Caco-2 (cell line): ENCODE data around the gene EHMT1. TPM values are rescaled to one million over a fixed set of nuclear protein-coding genes. Genes with fewer than 3 reads are reported as not detected.

ENCODE experiments used
- BruUV-seq: library from RNA; stranded (reverse); fragments of 400-500 nt; replicated peaks from 2 replicates; lab custom pipeline; 2021; lab: Mats Ljungman, UMichigan
- CTCF ChIA-PET: fragments of 300-600 bp; sonication (Branson Sonifier 250); formaldehyde crosslinking; loops from one replicate; lab custom pipeline; 2022; ENCODE audit warnings: antibody characterized with exemption; lab: Charles Lee
- POLR2A ChIA-PET: fragments of 300-600 bp; sonication (Branson Sonifier 250); formaldehyde crosslinking; loops from one replicate; lab custom pipeline; 2022; ENCODE audit warnings: antibody characterized with exemption; lab: Charles Lee
- DNase-seq, 2 experiments: peaks; one replicate each; pipeline versions ENCODE4 v3.0.0 to v3.0.0-alpha.2; 2020 to 2022
- H3K27me3 ChIP-seq: replicated peaks from 2 replicates; pipeline ENCODE4 v1.6.0; 2011; ENCODE audit warnings: low read length; ENCODE audit not compliant: control insufficient read depth, insufficient read depth
- H3K36me3 ChIP-seq: 2 replicates; pipeline ENCODE4 v1.5.1; 2011; ENCODE audit warnings: low read length; ENCODE audit not compliant: control insufficient read depth, insufficient read depth
- H3K4me1 ChIP-seq: fragments of 250-450 bp; sonication (Bioruptor Pico); 2 replicates; pipeline ENCODE4 v1.5.1; 2020; ENCODE audit warnings: mild to moderate bottlenecking
- H3K4me3 ChIP-seq: 2 replicates; pipeline ENCODE4 v1.5.1; 2011; ENCODE audit warnings: low read depth, mild to moderate bottlenecking, control low read depth, low read length
- H3K9me3 ChIP-seq: fragments of 250-450 bp; sonication (Bioruptor Pico); 2 replicates; pipeline ENCODE4 v1.5.1; 2020; ENCODE audit warnings: mild to moderate bottlenecking, moderate library complexity
- H3K27ac Mint-ChIP-seq: one replicate; pipeline ENCODE4 v1.8.0; 2022; ENCODE audit warnings: mixed read lengths; ENCODE audit not compliant: unreplicated experiment
- H3K27me3 Mint-ChIP-seq: one replicate; pipeline ENCODE4 v1.8.0; 2022; ENCODE audit warnings: mixed read lengths; ENCODE audit not compliant: insufficient read depth, unreplicated experiment
- H3K36me3 Mint-ChIP-seq: one replicate; pipeline ENCODE4 v1.8.0; 2022; ENCODE audit warnings: mild to moderate bottlenecking, mixed read lengths; ENCODE audit not compliant: insufficient read depth, unreplicated experiment
- H3K4me1 Mint-ChIP-seq: one replicate; pipeline ENCODE4 v1.8.0; 2022; ENCODE audit warnings: low read depth, mixed read lengths; ENCODE audit not compliant: unreplicated experiment
- H3K4me3 Mint-ChIP-seq: one replicate; pipeline ENCODE4 v1.8.0; 2022; ENCODE audit warnings: mild to moderate bottlenecking, moderate library complexity, mixed read lengths; ENCODE audit not compliant: unreplicated experiment
- H3K9me3 Mint-ChIP-seq: one replicate; pipeline ENCODE4 v1.8.0; 2022; ENCODE audit warnings: mixed read lengths; ENCODE audit not compliant: unreplicated experiment
- CTCF ChIP-seq, 2 experiments: fragments of 200-600 bp in 1 of 2; IDR thresholded peaks; 1 replicate in 1 of 2; 2 replicates in 1 of 2; pipeline versions ENCODE4 v1.5.1 to v1.8.0; 2011 to 2022; ENCODE audit warnings: antibody characterized with exemption in 1 of 2, control low read depth in 1 of 2, inconsistent platforms in 1 of 2, low read depth in 1 of 2, low read length in 1 of 2, mild to moderate bottlenecking in 1 of 2, moderate library complexity in 1 of 2; ENCODE audit not compliant: insufficient read depth in 1 of 2, severe bottlenecking in 1 of 2, unreplicated experiment in 1 of 2
- intact Hi-C: fragments of 100-400 bp; cut with micrococcal nuclease; formaldehyde crosslinking; loops from one replicate; pipeline ENCODE4 v1.10.0; 2022; ENCODE audit not compliant: unreplicated experiment
- total RNA-seq: library from RNA; stranded (reverse); gene quantifications from 2 replicates; pipeline ENCODE4 v1.2.3, GENCODE V29; 2022

Gene EHMT1
- total RNA-seq, 1 experiment from 2014 or later, result 92.9 TPM

- Mint-ChIP-seq H3K4me3 (no peak overlapping the region), H3K27me3 (no peaks in the 10 kb centered on the region), H3K36me3 (peaks cover 63% of the 10 kb centered on the region), H3K4me1 (no peaks in the 10 kb centered on the region), H3K27ac (no peak overlapping the region), H3K9me3 (no peaks in the 10 kb centered on the region)
- intact Hi-C loops, result no loop called here
- POLR2A ChIA-PET, result no interaction called here
- no peak for TF ChIP-seq CTCF (IDR thresholded peaks at IDR 0.05; ENCODE audit: insufficient read depth in 1 of 2, low read depth in 1 of 2, low read length in 1 of 2, severe bottlenecking in 1 of 2, unreplicated experiment in 1 of 2)
- CTCF ChIA-PET, result no interaction called here
- no TSS peak for BruUV-seq
- Histone ChIP-seq H3K4me1 (no peaks in the 10 kb centered on the region), H3K9me3 (no peaks in the 10 kb centered on the region), H3K4me3 (no peak overlapping the region), H3K27me3 (no peaks in the 10 kb centered on the region), H3K36me3 (peaks cover 5% of the 10 kb centered on the region)
- no peak for DNase-seq
These were observed 144.6 kb downstream of the EHMT1 start for GRCh38 chr9:137763271-137763955.

- Mint-ChIP-seq H3K4me3 (no peak overlapping the region), H3K4me1 (no peaks in the 10 kb centered on the region), H3K27me3 (no peaks in the 10 kb centered on the region), H3K9me3 (no peaks in the 10 kb centered on the region), H3K27ac (no peak overlapping the region), H3K36me3 (peaks cover 55% of the 10 kb centered on the region)
- no peaks in the 10 kb centered on the region for H3K27me3 ChIP-seq
- peaks cover 5% of the 10 kb centered on the region for H3K36me3 ChIP-seq
- POLR2A ChIA-PET, result no interaction called here
- CTCF ChIA-PET, result no interaction called here
- DNase-seq, result no peak
- BruUV-seq, result no TSS peak
- no peak for TF ChIP-seq CTCF (IDR thresholded peaks at IDR 0.05; ENCODE audit: insufficient read depth in 1 of 2, low read depth in 1 of 2, low read length in 1 of 2, severe bottlenecking in 1 of 2, unreplicated experiment in 1 of 2)
- H3K4me1 ChIP-seq, result no peaks in the 10 kb centered on the region
- no peaks in the 10 kb centered on the region for H3K9me3 ChIP-seq
- intact Hi-C loops, result no loop called here
- H3K4me3 ChIP-seq, result no peak overlapping the region
These were observed 145.4 kb downstream of the EHMT1 start for GRCh38 chr9:137764171-137764671.

GRCh38 chr9:137764981-137765380 is 146.2 kb downstream of the EHMT1 start:
- Mint-ChIP-seq H3K36me3 (peaks cover 55% of the 10 kb centered on the region), H3K9me3 (peaks cover 7% of the 10 kb centered on the region), H3K27ac (no peak overlapping the region), H3K27me3 (no peaks in the 10 kb centered on the region), H3K4me1 (no peaks in the 10 kb centered on the region), H3K4me3 (no peak overlapping the region)
- ChIA-PET POLR2A (no interaction called here), CTCF (interaction anchor here (1.0 kb wide), 1 partner anchor 92 kb away, joined by 4 read pairs; no protein-coding TSS in a partner anchor)
- TF ChIP-seq CTCF (IDR thresholded peaks at IDR 0.05; ENCODE audit: insufficient read depth in 1 of 2, low read depth in 1 of 2, low read length in 1 of 2, severe bottlenecking in 1 of 2, unreplicated experiment in 1 of 2), result no peak
- H3K36me3 ChIP-seq, result peaks cover 5% of the 10 kb centered on the region
- no peaks in the 10 kb centered on the region for H3K27me3 ChIP-seq
- intact Hi-C loops, result no loop called here
- H3K4me1 ChIP-seq, result no peaks in the 10 kb centered on the region
- H3K9me3 ChIP-seq, result no peaks in the 10 kb centered on the region
- DNase-seq, result no peak
- H3K4me3 ChIP-seq, result no peak overlapping the region
- no TSS peak for BruUV-seq
